IPS-11a (cell line): Measurements from ENCODE around the gene SP140L.
A peak's percentile ranks its signal among the peaks of the same experiment; 100 is the strongest.
"Not testable (repeated sequence)": the region's sequence is repeated elsewhere in the genome, so short reads cannot be mapped to it uniquely, and the experiment has no call there.

Experiments used
- H3K4me3 ChIP-seq: one replicate; pipeline ENCODE4 v1.5.1; 2013; ENCODE audit warnings: low read depth, low read length, control low read depth

The SP140L gene

DNA sequence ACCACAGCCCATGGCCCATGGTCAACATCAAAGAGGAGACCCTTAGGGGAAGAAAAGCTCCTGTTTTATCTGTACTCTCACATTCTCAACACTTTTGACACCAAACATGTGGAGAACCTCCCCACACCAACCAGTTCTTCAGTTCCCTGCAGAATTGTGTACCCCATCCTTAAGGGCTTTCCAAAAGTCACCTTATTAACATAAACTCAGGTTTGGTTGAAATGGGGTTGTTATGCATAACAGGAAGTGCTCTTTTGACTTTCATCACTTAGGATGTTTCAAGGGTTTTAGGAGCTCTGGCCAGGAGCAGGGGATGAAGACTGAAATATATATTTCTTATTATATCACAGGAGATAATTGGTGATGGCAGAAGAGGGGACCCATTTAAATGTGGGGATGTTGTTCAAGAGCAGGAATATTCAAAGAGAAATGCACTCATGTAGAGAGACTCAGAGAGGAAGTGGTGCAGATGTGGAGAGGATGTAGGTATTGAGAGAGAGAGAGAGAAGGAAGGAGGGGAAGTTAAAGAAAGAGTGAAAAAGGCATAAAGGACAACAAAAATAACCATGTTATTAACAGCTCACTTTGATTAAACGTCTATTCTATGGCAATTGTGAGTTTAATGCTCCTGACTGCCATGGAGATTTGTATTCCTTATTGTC lies 35.2 kb downstream of the SP140L start:
- H3K4me3 ChIP-seq, result no peak overlapping the region

DNA sequence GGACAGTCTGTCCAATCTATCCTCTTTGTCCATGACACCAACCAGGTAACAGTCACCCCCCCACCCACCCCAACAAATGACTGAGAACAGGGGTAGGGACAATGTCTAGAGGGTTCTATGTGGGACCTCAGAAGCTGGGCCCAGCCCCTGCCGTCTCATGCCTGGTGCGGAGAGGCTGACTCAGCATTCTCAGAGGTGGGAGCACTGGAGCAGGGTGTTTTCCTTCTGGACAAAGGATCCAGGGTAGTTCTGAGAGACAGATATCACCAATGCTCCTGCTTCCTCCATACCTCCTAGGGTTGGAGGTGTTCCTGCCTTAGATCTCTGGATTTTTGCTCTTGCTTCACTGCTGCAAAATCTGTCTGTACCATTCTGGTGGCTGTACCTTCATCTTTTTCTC lies 55.1 kb downstream of the SP140L start:
- no peak overlapping the region for H3K4me3 ChIP-seq

DNA sequence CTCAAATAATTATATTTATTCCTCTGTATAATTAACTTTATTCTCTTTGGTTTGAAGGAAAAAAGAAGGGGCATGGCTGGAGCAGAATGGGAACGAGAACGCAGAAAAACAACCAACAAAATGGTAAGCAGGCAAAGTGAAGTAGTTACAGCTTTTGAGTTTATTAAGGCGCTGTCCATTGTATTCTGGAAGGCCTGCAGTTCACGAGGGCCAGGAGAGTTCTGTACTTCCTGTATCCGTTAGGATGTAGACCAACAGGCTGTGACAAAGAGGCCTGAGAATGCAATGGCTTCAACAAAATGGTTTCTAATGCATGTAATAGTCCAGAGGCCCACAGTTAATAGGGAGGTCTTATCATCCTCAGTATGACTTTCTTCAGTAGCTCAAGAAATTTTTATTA lies 56.5 kb downstream of the SP140L start:
- no peak overlapping the region for H3K4me3 ChIP-seq

DNA sequence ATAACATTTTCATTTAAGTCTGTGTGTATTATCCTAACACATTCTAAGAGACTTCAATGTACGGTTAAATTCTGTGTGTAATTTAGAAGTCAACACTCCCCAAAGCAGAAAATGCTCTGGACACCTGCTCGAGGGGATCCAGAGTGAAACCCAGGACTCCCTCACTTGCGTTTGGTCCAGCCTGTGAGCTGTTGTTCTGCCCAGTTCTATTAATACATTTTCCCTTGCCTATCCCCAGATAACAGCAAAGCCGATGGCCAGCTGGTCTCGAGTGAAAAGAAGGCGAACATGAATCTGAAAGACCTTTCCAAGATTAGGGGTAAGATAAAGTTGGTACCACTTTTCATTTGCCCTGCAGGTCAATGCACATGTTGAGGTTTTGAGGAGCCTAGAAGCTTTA lies 58.0 kb downstream of the SP140L start:
- no peak overlapping the region for H3K4me3 ChIP-seq

DNA sequence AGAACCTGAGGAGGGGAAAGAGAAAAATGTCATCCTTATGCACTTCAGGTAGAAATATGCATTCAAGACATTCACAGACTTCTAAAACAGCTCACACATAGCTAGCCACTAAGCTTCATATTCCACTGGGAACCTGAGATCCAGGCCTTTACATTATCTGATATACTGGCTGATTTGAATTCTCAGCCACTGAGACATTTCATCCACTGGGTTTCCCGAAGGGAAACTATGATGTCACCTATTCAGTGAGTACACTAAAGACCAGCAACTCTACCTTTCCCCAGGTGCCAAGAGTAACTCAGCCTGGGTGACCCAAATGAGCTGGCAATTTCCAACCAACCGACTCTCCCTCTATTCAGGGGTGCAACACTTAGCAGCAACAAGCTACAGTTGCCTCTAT lies 67.3 kb downstream of the SP140L start:
- H3K4me3 ChIP-seq, result no peak overlapping the region

DNA sequence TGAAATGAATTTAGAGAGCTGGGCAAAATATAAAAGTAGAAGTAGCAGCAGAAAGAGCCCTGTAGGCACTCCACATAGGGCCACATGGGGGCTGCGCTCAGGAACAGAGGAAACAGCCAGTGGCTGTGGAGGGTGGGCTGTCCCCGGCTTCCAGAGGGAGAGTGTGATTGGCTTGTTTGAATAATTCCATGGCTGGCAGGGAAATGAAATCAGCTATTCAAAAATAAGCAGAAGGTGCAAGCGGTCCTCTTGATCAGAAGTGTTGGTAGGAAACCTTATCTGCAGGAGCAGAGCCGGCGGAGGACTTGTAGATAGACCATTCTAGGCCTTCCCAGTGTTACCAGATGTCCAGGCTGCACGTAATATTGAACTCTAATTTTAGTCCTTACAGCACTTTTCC lies 71.7 kb downstream of the SP140L start:
- H3K4me3 ChIP-seq, result not testable (repeated sequence)

DNA sequence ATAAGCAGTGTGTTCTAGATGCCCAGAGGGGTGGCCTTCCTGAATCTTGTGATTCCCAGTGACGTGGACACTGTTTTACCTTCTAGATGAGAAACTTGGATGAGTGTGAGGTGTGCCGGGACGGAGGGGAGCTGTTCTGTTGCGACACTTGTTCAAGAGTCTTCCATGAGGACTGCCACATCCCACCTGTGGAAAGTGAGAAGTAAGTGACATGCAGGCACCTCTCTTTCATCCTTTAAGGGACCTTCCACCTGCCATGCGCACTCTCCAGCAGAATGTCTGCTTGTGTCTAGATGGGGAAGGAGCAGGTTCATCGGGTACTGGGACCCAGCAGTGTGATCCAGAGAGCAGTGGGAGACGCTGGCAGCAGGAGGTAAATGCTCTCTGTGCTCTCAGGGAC lies 73.0 kb downstream of the SP140L start:
- H3K4me3 ChIP-seq, result no peak overlapping the region

DNA sequence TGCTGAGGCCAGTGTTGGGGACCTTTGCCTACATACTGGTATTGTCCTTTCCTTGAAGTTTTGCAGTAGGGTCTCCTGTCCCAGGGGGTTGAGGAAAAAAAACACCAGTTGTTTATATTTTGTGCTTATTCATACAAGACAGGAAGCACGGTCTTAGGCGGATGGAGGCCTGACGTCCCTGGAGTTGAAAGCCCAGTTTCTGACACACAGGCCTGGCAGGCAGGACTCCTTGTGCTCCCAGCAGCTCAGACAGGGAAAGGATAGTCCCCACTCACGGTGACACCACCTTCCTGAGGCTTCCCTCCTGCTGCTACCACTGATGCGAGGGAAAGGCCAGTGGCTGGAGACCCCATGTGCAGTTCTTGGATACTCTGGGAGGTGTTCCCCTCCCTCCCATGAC lies 73.5 kb downstream of the SP140L start:
- H3K4me3 ChIP-seq, result no peak overlapping the region

DNA sequence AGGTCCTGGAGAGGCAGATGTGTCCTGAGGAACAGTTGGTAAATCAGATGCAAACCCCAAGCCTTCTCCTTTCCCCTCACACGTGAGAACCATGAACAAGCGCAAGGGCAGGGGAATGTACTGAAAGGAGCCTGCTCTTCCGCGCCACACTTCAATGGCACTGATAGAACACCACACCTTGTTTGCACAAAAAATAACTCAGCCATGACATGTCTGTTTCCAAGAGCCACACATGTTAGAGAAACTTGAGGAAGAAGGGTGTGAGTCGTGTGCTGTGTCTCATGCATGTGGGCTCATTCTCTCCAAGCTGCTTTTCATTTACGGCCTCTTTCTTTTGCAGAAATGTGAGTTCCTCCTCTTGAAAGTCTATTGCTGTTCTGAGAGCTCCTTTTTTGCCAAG lies 74.0 kb downstream of the SP140L start:
- H3K4me3 ChIP-seq, result not testable (repeated sequence)

DNA sequence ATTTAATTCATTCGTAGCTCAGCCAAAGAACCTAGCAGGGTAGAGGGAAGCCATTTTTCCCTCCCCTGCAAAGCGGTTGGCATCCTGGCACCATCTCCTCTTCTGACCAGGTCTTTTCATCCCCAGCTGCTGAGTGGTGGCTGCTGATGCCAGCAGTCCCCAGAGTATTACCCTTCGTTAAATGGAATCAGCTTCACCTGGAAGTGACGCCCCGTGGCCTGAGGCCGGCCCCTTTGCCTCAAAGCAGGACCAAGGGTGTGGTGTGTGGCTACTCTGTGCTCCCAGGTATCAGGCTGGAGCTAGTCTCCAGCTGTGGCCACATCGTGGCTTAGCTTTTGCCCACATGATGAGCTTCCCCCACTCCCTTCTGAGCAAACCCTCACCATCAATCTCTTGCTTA lies 76.8 kb downstream of the SP140L start:
- no peak overlapping the region for H3K4me3 ChIP-seq

DNA sequence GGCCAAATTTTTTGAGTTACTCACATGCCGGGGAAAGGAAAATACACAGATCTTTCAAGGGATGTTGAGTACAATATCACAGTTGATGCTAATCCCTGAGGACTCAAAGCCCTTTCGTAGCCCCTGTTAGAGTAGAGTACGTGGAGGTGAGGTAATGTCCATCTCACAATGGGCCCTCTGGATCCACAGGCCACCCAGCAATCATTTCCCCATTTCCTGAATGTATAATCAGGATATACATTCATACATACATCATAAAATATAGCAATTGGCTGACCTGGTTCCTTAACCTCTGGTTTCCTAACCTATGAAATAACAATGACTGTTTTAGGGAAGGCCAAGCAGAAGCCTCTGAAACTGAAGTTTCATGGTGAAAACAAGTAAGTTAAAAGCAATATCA lies 78.8 kb downstream of the SP140L start:
- H3K4me3 ChIP-seq, result no peak overlapping the region

DNA sequence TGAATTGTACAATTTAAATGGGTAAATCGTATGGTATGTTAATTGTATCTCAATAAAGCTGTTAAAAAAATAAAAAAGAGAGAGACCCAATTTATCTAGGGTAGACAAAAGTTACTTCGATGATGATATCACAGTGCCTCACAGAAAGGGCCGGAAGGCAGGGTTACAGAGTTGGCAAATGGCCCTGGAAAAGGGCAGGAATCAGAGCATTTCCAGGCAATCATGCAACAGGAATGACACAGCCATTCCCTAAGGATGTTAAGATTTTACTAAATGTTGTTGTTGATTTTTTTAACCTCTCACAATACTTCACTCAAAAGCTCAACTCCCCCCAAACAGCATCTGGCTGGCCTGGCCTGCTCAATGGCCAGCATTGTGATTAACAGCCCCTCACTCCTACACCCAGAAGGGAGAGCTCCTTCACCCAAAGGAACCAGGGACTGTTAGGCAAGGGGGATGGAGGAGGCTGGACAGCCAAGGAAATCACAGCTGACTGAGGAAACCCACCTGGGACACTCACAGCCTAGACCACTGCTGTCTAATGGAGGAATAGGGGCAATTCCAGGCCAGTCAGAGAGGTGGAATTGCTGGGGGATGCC lies 81.3 kb downstream of the SP140L start:
- no peak overlapping the region for H3K4me3 ChIP-seq

DNA sequence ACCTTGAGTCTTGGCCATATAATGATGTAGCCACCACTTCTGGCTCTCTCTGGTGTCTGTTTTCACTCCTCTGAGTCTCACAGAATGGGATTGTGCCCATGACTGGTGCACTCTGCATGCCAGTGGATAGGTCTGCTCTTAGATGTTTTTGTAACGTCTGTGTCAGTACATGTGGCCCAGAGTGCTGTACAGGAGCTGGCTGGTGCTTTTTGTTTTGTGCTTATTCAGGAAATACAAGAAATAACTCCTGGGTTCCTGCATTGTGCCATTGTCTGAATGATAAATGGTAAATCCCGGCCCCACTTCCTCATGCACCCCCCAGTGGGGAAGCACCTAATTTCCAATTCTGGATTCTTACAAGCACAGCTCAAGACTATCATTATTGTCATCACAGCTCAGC lies 82.3 kb downstream of the SP140L start:
- H3K4me3 ChIP-seq, result not testable (repeated sequence)

DNA sequence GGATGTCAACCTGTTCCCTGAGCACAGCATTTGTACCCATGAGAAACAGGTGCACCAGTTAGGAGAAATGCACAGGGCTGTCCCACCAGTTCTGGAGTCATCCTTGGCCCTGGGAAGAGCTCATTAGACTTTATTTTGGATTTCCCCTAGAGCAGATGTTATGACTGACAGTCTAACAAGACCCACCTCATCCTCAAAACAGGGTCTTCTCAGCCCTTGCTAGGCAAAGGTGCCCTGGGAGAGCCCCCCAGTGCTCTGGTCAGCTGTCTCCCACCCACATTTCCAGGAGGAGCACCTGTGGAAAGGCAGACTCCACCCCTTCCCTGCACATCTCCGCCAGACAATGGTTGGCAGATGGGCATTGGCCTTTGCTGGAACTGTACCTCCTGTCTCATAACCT lies 83.3 kb downstream of the SP140L start:
- no peak overlapping the region for H3K4me3 ChIP-seq

DNA sequence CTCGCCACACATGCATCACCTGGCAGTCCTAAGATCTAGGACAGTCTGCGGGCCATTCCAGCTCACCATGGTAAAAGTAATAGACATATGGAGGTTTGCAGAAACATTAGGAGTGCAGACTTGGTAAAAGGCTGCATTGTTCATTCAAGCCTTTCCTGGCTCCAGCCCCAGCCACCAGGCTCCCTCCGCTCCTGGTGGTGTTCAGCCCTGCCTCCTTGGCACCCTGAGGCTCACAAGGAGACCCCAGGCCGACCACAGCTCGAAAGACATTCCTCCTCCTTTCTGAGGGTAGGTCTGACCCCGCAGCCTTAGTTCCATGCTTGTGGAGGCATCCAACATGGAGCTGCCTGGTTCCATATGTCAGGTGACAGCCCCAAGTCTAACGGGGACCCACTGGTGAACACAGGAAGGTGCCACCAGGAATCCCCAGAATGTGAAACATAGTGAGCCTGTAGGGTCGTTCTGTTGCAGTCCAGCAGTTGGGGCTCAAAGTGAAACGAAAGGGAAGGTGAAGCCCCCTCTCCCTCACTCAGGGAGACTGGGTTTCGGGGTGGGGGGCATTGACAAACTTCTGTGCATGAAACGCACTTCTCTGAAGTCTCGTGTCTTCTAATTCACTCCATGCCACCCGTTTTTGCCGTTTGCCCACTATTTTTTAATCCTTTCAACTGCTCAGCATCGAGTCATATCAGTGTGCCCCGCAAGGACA lies 84.0 kb downstream of the SP140L start:
- H3K4me3 ChIP-seq, result peak overlapping the region; percentile 53

DNA sequence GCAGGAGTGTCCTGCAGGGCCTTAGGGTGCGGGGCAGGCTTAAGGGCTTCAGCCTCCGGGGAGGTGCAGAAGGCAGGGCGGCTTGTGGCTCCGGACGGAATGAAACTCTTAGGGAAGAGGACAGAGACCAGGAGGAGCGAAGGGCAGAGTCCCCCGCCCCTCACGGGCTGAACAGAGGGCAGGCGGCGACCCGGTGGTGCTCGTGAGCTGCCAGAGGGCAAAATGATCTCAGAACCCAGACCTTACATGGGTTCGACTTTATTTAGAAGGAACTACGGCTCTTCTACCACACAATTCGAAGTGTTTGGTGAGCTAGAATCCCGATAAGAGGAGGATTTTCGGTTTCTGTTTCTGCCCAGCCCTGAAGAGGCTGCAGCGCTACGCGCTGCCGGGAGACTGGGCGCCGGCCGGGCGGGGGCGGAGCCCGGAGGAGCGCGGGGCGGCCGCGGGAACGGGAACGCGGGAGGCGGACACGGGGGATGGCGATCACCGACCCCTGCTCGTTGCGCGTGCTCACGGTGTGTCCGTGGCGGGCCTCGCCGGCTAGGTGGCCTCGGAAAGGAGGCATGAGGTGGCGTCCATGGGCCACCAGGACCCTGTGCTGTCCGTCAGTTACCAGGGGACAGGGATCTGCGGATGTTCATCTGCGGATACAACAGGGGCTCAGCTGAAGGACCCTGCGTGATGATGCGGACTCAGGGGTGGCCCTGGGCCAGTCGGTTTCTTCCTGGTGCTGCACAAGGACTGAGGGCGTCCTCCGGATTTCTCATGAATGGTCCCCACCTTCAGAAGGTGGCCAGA lies 84.8 kb downstream of the SP140L start:
- peak overlapping the region; percentile 53 for H3K4me3 ChIP-seq

DNA sequence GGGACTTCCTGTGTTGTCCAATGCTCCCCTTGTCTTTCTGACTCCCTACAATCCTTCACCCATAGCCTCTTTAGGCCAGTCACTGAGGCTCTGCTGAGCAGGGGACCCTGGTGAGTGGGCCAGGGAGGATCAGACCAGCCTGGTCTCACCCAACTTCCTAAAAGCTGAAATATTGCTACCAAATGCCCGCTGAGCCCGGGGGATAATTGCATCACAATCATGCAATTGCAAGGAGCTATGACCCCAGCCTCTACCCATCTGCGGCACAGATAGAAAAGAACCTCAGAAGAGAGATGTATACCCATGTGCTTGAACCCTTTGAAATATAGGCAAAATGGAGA lies 85.3 kb downstream of the SP140L start:
- H3K4me3 ChIP-seq, result no peak overlapping the region

DNA sequence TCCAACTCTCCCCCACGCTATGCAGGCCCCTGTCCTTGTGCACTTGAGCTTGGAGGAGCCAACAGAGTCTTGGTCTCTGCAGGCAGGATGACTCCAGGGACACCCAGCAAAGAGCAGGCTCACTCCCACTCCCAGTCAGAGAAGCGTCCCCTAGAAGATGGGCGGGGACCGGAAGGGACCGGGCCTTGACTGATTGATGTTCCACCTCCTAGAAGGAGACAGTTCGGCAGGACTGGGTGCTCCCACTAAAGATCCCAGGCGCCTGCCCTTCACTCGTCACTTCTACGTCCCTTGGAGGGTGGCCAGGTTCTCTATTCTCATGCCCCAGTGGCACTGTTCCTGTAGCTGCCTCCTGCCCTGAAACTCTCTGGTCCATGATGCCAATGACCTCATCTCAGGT lies 85.9 kb downstream of the SP140L start:
- H3K4me3 ChIP-seq, result no peak overlapping the region

DNA sequence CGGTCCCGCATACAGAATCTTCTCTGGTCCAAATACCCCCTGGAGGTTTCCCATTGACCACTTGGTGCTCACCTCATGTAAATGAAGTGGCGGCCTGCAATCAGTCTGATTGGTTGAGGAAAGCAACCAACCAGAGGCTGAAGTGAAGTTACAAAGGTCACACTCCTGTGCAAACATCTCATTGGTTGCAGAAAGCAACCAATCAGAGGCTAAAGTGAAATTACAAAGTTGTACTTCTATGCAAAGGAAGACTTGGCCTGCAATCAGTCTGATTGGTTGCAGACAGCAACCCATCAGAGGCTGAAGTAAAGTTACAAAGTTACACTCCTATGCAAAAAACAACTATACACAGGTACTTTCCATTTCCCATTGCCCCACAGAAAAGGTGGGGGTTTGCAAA lies 86.5 kb downstream of the SP140L start:
- no peak overlapping the region for H3K4me3 ChIP-seq

DNA sequence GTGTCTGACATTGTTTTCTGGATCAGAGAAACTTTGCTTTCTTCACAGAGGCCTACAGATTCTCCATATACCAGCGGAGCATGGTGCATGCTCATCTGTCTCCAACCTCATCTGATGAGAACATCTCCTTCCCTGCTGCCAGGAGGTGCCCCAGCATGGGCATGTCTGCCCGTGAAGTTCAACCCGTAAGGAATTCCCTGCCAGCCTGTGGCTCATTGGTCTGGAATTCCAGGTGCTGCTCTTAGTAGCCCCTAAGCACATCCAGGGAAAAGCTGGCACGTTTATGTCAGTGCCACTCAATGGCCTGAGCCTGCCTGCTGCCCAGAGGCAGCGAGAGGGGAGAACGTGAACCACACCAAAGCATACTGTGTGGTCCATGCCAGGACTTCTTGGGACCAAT lies 87.3 kb downstream of the SP140L start:
- no peak overlapping the region for H3K4me3 ChIP-seq

DNA sequence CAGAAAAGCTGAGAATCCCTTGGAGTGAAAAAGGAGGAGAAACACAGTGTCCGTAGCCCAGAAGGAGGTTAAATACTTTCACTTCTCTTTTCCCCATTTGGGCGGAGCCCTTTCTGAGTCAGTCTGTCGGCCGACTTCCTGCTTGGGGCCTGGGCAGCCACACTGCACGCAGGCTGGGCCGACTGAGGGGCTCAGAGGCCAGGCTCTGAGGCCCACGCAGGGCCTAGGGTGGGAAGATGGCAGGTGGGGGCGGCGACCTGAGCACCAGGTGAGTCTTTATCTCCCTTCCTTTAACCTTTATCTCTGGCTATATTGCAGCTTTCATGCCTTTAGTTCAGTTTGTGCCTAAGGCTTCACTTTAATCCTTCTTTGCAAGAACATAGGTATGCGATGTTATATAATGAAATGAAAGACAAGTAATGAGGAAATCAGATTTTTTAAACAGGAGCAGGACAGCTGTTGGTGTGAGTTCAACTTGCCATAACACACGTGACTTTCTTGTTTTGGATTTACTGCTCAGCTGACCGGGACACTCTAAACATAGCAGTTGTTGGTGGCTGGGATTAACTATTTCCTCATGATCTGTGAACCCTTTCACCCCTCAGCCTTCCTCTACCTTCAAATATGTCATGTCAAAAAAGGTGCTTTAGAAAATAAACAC lies 89.2 kb downstream of the SP140L start, which contains the start of gene SP100:
SP100 (plus strand) TSS at position 141 of the 661 bp plus-strand sequence; CDS start at position 237, 96 bp downstream.
- H3K4me3 ChIP-seq, result no peak within 1 kb of the TSS
